HG03097 (cell line): ENCODE results near the gene CANT1.

Source experiments
- ATAC-seq: cut with Tn5 transposase; IDR thresholded peaks from one replicate; pipeline ENCODE4 v1.9.1; 2021; ENCODE audit not compliant: unreplicated experiment, low FRiP score

Gene CANT1

GRCh38 chr17:79009397-79010303, at the start of gene CANT1:
Gene CANT1 (minus strand): TSS chr17:79009764. CDS start chr17:78997622, 12,142 bp downstream.
- peak; percentile 75 for ATAC-seq

GRCh38 chr17:79057737-79058385, 48.3 kb upstream of the CANT1 start:
- ATAC-seq: no peak

GRCh38 chr17:79055197-79055596, 45.6 kb upstream of the CANT1 start:
- ATAC-seq: no peak

GRCh38 chr17:79054200-79054960, 44.8 kb upstream of the CANT1 start:
- no peak for ATAC-seq

GRCh38 chr17:79053251-79053925, 43.8 kb upstream of the CANT1 start:
- no peak for ATAC-seq

- ATAC-seq: no peak
Observed at GRCh38 chr17:79052131-79052530, 42.6 kb upstream of the CANT1 start.

- ATAC-seq: no peak
Observed at GRCh38 chr17:79051306-79051705, 41.7 kb upstream of the CANT1 start.

- no peak for ATAC-seq
Observed at GRCh38 chr17:79050551-79050950, 41.0 kb upstream of the CANT1 start.

GRCh38 chr17:79049821-79050220, 40.3 kb upstream of the CANT1 start:
- no peak for ATAC-seq

GRCh38 chr17:79048826-79049755, 39.5 kb upstream of the CANT1 start:
- no peak for ATAC-seq

- no peak for ATAC-seq
Observed at GRCh38 chr17:79047923-79048825, 38.6 kb upstream of the CANT1 start.

- ATAC-seq: no peak
Observed at GRCh38 chr17:79047291-79047920, 37.8 kb upstream of the CANT1 start.

- ATAC-seq: no peak
Observed at GRCh38 chr17:79046916-79047280, 37.3 kb upstream of the CANT1 start.

GRCh38 chr17:79046197-79046915, 36.8 kb upstream of the CANT1 start:
- ATAC-seq: no peak

GRCh38 chr17:79045842-79046196, 36.3 kb upstream of the CANT1 start:
- no peak for ATAC-seq

- ATAC-seq: no peak
Observed at GRCh38 chr17:79045001-79045729, 35.6 kb upstream of the CANT1 start.

GRCh38 chr17:79044462-79044861, 34.9 kb upstream of the CANT1 start:
- no peak for ATAC-seq
